ENCODE measurements around the gene MYO1G.
"Not testable (repeated sequence)": the region's sequence is repeated elsewhere in the genome, so short reads cannot be mapped to it uniquely, and the experiment has no call there.

MYO1G gene

DNA sequence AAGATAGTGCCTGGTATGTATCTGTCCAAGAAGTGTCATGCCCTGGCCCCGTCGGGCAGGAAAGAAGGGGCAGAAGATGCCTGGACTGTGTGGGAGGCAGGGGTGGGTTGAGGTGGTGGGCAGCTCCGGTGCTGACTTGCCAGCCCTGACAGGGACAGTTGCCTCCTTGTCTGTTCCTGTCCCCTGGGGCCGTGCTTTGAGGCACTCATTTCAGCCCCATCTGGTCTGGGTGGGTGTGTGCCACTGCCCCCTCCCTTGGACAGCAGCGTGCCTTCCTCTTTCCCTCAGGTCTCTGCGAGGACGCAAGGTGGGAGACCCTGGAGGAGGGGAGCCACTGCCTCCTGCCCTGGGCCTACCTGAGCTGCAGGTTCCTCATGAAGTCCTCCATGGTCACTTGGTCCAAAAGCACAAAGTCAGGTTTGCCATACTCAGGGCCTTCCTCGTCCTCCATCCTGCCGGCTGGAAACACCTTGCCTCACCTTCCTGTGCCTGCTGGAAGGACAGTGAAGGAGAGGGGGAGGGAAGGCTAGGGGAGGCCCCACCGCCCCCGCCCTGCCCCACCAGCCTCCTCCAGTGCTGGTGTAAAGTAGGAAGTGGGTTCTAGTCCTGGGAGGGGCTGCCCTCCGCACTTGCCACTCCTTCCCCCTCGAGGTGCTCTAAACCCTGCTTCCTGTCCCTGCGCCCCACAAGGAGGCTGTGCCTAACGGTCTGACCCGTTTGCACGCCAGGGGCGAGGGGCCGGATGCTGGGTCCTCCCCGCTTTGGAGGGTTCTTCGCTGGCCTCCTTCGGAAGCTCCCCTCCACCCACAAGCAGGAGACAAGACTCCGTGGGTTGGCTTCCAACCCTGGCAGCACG lies at the start of gene MYO1G:
Gene MYO1G, minus strand, starts transcription at position 505 of the 856 bp plus-strand sequence. Its CDS starts 54 bp downstream, at position 451.
- DNase-seq (ENCODE audit: low read depth), result no peak

DNA sequence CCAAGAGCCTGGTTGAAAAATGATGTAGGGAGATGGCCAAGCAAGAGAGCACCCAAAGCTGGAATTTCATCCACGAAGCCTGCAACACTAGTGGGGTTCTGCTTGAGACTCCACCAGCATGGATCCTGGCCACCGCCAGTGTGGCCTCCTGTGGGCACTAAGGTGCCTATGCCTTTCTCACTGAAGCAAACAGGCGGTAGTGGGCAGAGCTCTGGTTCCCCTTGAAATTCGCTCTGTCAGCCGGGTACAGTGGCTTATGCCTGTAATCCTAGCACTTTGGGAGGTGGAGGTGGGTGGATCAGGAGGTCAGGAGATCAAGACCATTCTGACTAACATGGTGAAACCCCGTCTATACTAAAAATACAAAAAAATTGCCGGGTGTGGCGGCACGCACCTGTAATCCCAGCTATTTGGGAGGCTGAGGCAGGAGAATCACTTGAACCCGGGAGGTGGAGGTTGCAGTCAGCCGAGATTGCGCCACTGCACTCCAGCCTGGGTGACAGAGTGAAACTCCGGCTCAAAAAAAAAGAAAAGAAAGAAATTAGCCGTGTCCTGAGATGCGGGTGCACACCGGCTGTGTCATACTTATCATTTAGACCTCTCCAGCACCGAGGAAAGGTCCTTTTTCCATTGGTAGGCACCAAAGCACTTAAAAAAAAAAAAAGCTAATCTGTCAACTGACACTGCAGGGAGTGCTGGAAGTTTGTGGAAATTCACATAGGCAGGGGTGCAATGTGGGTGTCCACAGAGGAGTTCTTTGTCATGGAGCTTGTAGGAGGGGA lies 49.5 kb upstream of the MYO1G start:
- DNase-seq (ENCODE audit: low read depth), result no peak

DNA sequence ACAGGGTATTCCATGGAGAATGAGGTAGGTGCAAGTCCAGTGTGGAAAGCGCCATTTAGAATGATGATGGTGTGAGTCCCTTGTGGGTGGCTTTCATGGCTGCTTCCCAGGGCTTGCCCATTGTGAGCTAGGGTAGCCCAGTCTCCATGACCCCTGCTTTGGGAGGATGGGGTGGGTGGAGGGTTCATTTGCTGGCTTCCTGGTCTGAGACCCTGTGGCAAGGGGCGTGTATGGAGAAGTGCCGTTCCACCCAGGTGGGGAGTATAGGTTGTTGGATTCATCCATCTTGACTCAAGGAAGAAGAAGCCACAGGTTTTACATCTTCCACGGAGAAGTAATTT lies 48.9 kb upstream of the MYO1G start:
- no peak for DNase-seq (ENCODE audit: low read depth)

DNA sequence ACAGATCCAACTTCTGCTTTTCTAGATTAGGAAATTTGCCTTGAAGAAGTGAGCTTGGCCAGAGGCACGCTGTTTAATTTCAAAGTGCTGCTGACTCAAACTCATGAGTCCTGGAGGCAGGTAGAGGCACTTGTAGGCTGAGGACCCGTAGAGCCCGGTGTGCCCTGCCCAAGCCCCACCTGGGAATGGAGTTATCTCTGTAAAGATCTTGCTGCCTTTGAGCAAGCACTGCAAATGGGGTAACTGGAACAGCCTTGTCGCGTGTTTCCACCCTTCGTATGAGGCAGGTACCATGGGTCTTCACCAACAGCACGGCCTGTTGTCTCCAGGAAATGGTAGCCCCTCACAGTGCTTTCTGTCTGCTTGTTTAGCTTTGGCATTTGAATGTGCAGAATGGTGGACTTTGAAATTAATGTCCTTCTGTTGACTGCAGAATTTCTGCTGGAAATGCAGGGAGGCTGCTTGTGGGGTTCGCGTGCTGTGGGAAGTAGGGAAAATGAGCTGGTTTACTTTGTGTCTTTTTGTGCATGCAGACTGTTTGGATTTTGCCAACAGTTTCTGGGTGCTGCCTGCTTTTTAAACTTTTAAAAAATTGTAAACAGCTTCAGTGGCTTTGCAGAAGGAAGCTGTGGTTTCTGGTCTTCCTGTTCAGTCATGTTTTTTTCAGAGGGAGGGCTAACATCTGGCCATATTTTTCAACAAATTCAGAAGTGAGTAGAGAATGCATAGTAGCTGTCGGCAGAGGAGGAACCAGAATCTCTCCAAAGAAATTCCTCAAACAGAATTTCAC lies 48.4 kb upstream of the MYO1G start:
- DNase-seq (ENCODE audit: low read depth), result peak; percentile 55

DNA sequence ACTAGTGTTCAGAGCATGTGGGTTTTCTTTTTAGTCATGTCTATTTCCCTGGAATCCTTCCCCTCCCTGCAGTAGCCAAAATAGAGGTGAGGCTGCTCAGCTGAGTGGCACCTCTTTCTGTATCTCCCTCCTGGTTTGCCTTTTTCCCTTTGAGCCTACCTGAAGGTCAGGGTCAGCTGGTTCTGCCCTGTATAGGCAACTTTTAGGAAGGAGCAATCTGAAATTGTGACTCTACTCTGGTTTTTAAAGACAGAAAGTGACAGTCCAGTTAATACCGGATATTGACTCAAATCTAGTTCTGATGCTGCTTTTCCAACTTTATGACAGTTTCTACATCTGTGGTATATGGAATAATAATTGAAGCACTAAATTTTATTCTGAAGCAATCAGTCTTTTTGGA lies 47.2 kb upstream of the MYO1G start:
- DNase-seq (ENCODE audit: low read depth), result no peak

DNA sequence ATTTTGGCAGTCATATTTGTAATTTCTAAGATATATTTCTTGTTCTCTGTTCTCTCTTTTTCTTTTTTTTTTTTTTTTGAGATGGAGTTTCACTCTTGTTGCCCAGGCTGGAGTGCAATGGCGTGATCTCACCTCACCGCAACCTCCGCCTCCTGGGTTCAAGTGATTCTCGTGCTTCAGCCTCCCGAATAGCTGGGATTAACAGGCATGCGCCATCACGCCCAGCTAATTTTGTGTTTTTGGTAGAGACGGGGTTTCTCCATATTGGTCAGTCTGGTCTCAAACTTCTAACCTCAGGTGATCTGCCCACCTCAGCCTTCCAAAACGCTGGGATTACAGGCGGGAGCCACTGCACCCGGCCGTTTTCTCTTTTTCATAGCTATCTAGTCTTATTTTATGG lies 46.7 kb upstream of the MYO1G start:
- DNase-seq (ENCODE audit: low read depth), result not testable (repeated sequence)

DNA sequence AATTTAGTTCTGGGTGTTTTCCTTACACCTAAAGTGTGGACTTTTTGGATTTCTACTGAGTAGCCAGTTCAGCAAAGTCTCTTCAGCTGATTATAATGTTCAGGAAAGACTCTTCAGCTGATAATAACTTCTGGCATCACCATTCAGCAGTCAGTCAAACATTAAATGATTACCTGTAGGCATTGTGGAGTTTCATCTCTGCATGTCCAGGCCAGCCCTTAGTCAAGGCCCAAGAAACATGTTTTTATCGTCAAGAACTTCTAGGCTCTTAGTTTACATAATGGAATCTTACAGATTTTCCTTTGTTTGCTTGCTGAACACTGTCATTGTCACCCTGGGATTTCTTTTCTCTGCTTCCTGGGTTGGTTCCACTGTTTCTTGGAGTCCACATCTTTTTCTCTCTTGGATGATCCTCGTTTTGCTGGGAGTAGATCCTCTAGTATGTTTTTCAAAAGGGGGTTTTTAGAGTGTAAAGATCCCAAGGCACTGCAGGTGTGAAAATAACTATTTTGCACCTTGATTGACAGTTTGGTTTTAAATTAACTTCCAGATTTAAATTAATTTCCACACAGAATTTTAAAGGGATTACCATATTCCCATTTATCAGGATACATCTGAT lies 45.4 kb upstream of the MYO1G start:
- DNase-seq (ENCODE audit: low read depth), result no peak

DNA sequence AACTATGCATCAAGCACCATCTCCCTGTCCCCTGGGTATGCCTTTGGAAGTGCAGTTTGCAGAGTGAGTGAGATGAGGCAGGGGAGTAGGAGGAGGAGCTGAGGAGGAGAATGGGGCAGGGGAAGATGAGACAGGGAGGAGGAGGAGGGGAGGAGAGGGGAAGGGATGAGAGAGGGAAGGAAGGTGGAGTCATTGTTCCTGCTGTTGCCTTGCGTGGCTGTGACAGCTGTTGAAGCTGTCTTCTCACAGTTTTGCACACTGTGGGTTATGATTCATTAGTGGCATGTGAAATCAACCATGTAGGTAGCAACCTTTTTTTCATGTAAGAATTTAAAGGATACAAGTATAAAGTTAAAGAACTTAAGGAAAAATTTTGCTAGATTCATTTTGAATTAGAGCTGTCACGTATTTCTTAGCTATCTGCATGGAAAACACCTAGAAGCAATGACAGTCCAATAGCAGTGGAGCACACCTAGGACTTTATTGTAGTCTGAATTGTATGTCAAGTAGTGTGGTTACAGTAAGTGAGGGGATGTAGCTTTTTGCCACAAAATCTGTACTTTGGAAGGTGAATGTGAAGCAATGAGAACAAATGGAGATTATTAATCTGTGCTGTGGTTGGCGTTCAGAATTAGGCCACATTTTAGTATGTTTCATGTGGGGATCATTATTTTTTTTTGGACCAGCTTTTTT lies 42.9 kb upstream of the MYO1G start:
- peak; percentile 68 for DNase-seq (ENCODE audit: low read depth)

DNA sequence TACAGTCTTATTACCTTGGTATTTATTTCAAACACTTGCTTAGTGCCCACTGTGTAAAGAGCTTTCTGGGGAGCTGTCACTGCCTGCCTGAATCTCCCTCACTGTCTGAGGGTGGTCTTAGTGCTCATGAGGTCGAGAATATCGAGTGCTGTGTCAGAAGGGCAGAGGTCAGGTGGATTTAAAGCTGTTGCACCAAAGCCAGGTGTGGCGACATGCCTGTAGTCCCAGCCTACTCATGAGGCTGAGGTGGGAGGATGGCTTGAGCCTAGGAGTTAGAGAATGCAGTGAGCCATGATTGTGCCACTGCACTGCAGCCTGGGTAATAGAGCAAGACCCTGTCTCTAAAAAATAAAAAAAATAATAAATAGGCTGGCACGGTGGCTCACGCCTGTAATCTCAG lies 42.1 kb upstream of the MYO1G start:
- DNase-seq (ENCODE audit: low read depth), result no peak

DNA sequence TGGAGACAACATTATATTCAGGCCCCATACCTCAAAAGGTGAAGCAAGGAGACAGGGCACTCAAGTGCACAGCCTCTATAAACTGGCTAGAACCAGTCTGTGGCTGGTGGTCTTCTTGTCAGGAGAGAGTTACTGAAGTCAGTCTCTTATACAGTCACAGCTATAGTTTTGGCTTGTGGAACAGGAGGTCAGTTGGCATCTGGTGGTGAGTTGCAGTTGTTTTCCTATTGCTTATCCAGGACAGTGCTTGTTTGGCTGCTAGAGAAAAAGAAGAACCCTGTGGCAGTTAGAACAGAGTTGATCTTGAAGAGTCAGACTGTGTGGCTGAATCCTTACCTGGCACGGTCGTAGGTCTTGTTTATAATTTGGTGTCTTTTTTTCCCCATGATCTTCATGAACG lies 38.4 kb upstream of the MYO1G start:
- DNase-seq (ENCODE audit: low read depth), result no peak

DNA sequence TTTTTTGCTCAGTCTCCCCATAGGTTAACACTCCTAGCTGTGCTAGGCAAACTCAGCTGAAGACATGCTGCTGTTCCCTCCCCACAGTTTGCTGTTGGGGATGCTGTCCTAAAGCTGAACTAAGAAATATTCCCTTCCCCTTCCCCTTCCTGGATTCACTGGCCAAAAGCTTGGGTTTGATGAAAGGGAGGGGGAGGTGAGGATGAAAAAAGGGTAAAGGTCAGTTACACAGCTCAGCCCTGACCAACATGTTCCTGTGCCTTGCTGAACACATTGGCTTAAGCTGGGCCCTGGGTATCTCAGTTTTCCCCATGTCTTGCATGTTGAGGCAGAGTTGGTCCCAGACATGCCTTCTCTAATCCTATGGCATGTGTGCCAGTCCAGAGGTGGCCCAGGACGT lies 36.5 kb upstream of the MYO1G start:
- no peak for DNase-seq (ENCODE audit: low read depth)

DNA sequence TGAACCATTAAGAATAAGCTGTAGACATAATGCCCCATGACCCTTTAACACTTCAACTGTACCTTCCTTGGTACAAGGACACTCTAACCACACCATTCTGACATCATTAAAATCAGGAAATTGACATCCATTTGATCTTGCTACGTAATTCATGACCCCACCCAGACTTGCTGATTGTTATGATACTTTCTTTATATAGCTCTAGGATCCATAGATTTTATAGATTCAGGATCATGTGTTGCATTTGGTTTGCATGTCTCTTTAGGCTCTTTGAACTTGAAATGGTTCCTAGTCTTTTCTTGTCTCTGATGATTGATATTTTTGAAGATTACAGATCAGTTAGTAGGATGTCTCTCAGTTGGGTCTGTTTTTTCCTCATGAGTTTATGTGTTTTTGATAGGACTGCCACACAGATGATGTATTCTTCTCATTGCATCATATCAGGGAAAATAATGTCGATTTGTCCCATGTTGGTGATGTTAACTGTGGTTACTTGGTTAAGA lies 34.7 kb upstream of the MYO1G start:
- DNase-seq (ENCODE audit: low read depth), result no peak

DNA sequence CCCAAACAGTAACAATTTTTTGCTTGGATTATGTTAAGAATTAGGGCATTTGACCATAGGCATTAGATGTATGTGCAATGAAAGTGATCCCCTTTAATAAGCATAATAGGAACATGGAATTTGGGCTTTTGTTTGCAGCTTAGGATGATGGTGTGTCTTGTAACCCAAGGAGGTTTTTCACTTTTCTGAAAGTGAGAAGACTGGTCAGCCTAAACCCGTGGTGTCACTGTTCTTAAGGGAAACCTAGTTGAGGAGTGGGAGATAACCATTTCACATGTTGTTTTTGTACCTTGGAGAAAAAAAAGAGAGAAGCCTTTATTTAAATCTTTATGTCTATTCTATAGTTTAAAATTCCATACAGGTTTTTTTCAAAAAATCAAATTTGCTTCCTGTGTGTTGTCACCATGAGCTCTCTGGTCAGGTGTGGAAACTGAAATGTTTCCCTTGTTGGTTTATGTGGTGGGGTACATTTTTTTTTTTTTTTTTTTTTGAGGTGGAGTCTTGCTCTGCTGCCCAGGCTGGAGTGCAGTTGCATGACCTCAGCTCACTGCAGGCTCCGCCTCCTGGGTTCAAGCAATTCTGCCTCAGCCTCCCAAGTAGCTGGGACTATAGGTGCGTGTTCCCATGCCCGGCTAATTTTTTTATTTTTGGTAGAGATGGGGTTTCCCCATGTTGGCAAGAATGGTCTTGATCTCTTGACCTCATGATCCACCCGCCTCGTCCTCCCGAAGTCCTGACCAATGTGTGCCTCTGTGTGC lies 28.9 kb upstream of the MYO1G start:
- no peak for DNase-seq (ENCODE audit: low read depth)

DNA sequence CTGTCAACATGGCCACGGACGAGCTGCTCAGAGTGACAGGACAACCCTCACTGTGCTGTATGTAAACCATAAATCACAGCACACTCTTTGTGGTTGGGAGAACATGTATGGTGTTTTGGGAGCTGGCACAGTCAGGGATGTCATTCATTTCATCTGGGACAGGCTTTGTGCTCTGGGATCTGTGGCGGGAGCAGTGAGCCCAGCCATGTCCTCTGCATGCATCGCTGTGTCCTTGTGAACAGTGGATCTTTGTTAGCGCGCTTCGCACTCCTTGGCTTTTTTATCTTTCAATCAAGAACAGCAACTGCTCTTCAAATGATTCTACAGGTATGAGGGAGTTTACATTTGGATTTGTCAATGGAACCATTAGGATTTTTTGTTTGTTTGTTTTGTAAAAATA lies 28.3 kb upstream of the MYO1G start:
- no peak for DNase-seq (ENCODE audit: low read depth)

DNA sequence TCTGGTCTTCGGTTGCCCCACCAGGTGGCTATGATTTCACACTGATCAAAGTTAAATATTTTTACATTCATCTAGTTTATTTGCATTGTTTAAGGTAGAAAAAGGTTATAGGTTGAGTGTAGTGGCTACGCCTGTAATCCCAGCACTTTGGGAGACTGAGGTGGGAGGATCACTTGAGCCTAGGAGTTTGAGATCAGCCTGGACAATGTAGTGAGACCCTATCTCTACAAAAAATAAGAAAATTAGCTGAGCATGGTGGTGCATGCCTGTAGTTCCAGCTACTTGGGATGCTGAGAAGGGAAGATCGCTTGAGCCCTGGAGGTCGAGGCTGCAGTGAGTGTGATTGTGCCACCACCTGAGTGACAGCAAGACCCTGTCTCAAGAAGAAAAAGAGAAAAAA lies 25.0 kb upstream of the MYO1G start:
- no peak for DNase-seq (ENCODE audit: low read depth)

DNA sequence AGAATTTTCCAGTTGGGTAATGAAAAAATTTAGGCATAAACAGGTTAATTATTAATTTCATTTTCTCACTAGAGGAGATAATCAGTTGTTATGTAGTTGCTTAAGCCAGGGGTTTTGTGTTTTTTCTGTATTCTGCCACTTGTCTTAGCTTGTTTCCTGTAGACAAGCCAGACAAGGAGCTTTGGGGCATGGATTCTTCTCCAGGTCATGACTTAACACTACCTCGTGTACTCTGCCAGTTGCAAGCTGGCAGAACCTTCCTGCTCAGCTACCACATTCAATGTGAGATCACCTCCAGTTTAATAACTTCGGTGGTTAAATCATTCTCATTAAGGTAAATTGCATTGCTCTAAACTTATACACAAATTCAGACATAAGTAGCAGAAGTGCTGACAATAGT lies 23.0 kb upstream of the MYO1G start:
- no peak for DNase-seq (ENCODE audit: low read depth)

DNA sequence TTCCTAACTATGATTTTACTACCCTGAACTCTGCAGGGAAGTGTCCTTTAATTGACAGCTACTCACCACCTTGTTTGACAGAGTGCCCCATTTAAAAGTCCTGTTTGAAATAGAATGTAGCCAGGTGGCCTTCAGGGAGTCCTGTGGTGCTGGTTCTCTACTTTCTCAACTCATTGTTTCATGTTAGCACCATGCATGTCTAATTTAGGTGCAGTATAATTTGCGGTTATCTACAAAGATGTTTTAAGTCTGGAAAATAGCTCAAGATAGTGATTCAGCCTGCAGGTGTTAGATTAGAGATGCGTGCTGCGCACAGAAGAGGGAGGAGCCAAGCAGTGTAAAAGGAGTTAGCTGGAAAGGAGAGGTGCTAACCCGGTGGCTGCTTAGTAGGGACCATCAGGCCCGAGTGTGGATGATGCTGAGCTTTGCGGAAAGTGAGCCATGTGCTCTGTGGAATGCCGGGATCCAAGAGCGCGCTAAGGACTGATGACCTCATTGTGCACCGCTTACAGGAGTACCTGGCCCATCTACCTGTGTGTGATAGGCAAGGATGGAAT lies 22.4 kb upstream of the MYO1G start:
- no peak for DNase-seq (ENCODE audit: low read depth)

DNA sequence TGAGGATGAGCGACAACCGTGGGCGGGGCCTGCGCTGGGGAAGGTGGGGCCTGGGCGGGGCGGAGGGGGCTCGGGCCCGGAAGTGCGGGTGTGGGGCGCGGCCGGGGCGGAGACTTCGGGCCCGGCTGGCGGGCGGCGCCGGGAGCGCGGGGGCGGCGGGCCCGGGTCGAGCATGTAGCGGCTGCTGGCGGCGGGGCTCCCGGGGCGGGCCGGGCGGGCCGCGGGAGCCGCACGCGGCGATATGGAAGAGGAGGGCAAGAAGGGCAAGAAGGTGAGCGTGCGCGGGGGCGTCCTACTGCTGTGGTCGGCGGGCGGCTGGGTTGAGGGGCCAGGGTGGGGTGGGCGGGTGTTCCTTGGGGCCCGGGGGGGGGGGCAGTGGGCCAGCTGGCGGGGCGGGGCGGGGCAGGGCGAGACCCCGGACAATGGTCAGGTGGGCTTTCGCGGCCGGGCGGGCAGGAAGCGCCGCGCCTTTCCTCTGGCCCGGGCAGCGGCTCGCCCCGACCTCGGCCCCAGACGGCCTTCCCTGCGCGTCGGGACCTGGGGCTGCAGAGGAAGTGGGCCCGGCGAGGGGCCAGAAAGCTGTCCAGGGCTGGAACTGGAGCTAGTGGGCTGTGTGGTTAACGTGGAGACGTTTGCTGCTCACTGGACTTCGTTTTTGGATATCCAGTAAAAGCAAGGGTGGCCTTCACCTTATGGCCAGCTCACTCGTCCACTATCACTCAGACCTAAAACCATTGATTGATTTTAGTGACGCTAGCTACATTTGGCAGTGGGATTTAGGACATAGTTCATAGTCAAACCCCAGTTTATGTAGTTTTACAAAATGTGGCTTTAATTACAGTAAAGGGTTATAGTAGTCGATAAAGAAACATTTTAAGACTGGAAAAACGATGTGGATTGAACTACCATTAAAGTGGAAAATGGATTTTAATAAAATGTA lies 21.5 kb upstream of the MYO1G start, which contains the start of gene CCM2:
Gene CCM2, plus strand, starts transcription at position 109 of the 940 bp plus-strand sequence. Its CDS starts 133 bp downstream, at position 242.
- DNase-seq (ENCODE audit: low read depth), result peak; percentile 37

All from iris pigment epithelial cell (primary cell).